ENCODE data around the gene EIF3CL.
"Not testable (repeated sequence)": the region's sequence is repeated elsewhere in the genome, so short reads cannot be mapped to it uniquely, and the experiment has no call there.

DNA sequence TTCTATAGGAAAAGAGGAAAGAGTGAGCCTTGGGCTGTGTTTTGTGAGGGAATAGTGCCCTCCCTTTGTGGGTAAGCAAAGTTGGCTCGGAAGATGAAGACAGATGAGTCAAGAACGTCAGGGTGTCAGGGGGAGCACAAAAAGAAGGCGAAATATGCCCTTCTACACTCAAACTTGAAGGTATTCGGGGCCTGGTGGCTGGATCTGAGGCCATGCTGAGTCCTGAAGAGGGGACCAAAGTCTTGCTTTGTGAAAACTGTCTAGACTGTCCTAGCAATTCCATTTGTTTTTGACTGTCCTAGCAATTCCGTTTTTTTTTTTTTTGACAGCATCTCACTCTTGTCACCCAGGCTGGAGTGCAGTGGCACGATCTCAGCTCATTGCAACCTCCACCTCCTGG lies 35.3 kb upstream of the EIF3CL start:
- TF ChIP-seq CEBPB (IDR thresholded peaks at IDR 0.05; ENCODE audit: low read depth); EZH2phosphoT487 (IDR thresholded peaks at IDR 0.05; ENCODE audit: borderline replicate concordance); POLR2A (IDR thresholded peaks at IDR 0.05; ENCODE audit: borderline replicate concordance, extremely low read depth, insufficient read depth, insufficient read length); EZH2 (IDR thresholded peaks at IDR 0.05); POLR2AphosphoS5 (IDR thresholded peaks at IDR 0.05; ENCODE audit: low read depth, low read length); ELF1 (IDR thresholded peaks at IDR 0.05; ENCODE audit: borderline replicate concordance, low read depth); YY1 (IDR thresholded peaks at IDR 0.05; ENCODE audit: extremely low read depth, insufficient replicate concordance, low read depth, low read length): not testable (repeated sequence)
- TF ChIP-seq, protein P1, sequence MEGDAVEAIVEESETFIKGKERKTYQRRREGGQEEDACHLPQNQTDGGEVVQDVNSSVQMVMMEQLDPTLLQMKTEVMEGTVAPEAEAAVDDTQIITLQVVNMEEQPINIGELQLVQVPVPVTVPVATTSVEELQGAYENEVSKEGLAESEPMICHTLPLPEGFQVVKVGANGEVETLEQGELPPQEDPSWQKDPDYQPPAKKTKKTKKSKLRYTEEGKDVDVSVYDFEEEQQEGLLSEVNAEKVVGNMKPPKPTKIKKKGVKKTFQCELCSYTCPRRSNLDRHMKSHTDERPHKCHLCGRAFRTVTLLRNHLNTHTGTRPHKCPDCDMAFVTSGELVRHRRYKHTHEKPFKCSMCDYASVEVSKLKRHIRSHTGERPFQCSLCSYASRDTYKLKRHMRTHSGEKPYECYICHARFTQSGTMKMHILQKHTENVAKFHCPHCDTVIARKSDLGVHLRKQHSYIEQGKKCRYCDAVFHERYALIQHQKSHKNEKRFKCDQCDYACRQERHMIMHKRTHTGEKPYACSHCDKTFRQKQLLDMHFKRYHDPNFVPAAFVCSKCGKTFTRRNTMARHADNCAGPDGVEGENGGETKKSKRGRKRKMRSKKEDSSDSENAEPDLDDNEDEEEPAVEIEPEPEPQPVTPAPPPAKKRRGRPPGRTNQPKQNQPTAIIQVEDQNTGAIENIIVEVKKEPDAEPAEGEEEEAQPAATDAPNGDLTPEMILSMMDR (IDR thresholded peaks at IDR 0.05 in 2 of 3, conservative IDR thresholded peaks at IDR 0.05 in 1 of 3; ENCODE audit: borderline replicate concordance in 1 of 3, insufficient read depth in 1 of 3, low read depth in 2 of 3, low read length in 2 of 3) = not testable (repeated sequence)
- TF ChIP-seq, protein P2, sequence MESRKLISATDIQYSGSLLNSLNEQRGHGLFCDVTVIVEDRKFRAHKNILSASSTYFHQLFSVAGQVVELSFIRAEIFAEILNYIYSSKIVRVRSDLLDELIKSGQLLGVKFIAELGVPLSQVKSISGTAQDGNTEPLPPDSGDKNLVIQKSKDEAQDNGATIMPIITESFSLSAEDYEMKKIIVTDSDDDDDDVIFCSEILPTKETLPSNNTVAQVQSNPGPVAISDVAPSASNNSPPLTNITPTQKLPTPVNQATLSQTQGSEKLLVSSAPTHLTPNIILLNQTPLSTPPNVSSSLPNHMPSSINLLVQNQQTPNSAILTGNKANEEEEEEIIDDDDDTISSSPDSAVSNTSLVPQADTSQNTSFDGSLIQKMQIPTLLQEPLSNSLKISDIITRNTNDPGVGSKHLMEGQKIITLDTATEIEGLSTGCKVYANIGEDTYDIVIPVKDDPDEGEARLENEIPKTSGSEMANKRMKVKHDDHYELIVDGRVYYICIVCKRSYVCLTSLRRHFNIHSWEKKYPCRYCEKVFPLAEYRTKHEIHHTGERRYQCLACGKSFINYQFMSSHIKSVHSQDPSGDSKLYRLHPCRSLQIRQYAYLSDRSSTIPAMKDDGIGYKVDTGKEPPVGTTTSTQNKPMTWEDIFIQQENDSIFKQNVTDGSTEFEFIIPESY (IDR thresholded peaks at IDR 0.05; ENCODE audit: extremely low read depth, insufficient replicate concordance, low read length) = not testable (repeated sequence)

Data from HCT116 (cell line).